ENCODE data around the gene STK11. TPM values are rescaled to one million over a fixed set of nuclear protein-coding genes. Genes with fewer than 3 reads are reported as not detected.

STK11 gene
- total RNA-seq, 2 experiments from 2014 or later, result 76.5 to 78.4 TPM

- ChIA-PET POLR2A (interaction anchor here (0.7 to 1.2 kb wide), 2 partner anchors 29 to 237 kb away, joined by 3 to 8 read pairs; no protein-coding TSS in a partner anchor), CTCF (ENCODE audit: unreplicated experiment) (no interaction called here)
- Histone ChIP-seq H4K20me1 (ENCODE audit: insufficient read depth, low read length) (no peaks in the 10 kb centered on the region), H2AFZ (ENCODE audit: low read length) (peak overlapping the region; percentile 24; the same call in 1 of the 2 replicates), H3K9me3 (ENCODE audit: low read length) (no peaks in the 10 kb centered on the region), H3K4me3 (ENCODE audit: low read depth, low read length, poor library complexity, severe bottlenecking) (peak overlapping the region; percentile 48), H3K27ac (ENCODE audit: low read depth, low read length, poor library complexity, severe bottlenecking) (no peak overlapping the region), H3K79me2 (ENCODE audit: insufficient read depth, low read depth, low read length) (peaks cover 16% of the 10 kb centered on the region; the same call in 1 of the 2 replicates), H3K9me2 (ENCODE audit: insufficient read depth, low read length) (no peaks in the 10 kb centered on the region), H3K36me3 (ENCODE audit: insufficient read depth, low read length) (peaks cover 16% of the 10 kb centered on the region; the same call in 1 of the 2 replicates), H3K4me2 (ENCODE audit: low read length) (peak overlapping the region; percentile 86), H3K4me1 (ENCODE audit: insufficient read depth, low read length, poor library complexity, severe bottlenecking) (peaks cover 39% of the 10 kb centered on the region)
- intact Hi-C loops (cut with micrococcal nuclease; ENCODE audit: unreplicated experiment), result loop anchor here (2.0 kb wide), 1 partner anchor 107 kb away; no protein-coding TSS in a partner anchor
- no TSS peak for BruUV-seq (replicated peaks)
- peak; percentile 89 for DNase-seq (ENCODE audit: low spot score)
- TF ChIP-seq EZH2phosphoT487 (IDR thresholded peaks at IDR 0.05; ENCODE audit: borderline replicate concordance, low read depth, low read length) (no peak), CTCF (conservative IDR thresholded peaks at IDR 0.05; ENCODE audit: low read length) (peak; percentile 79)
Observed at GRCh38 chr19:1239796-1240737, 34.5 kb downstream of the STK11 start.

- H3K79me2 ChIP-seq (ENCODE audit: insufficient read depth, low read depth, low read length), result peaks cover 18% of the 10 kb centered on the region; the same call in 1 of the 2 replicates
- H3K4me2 ChIP-seq (ENCODE audit: low read length), result peak overlapping the region; percentile 86
- H3K4me1 ChIP-seq (ENCODE audit: insufficient read depth, low read length, poor library complexity, severe bottlenecking), result peaks cover 47% of the 10 kb centered on the region
- peak overlapping the region; percentile 89 for H3K4me3 ChIP-seq (ENCODE audit: low read depth, low read length, poor library complexity, severe bottlenecking)
- H2AFZ ChIP-seq (ENCODE audit: low read length), result peak overlapping the region; percentile 57; the same call in 1 of the 2 replicates
- no peaks in the 10 kb centered on the region for H4K20me1 ChIP-seq (ENCODE audit: insufficient read depth, low read length)
- no peaks in the 10 kb centered on the region for H3K9me3 ChIP-seq (ENCODE audit: low read length)
- TF ChIP-seq EZH2phosphoT487 (IDR thresholded peaks at IDR 0.05; ENCODE audit: borderline replicate concordance, low read depth, low read length) (no peak), CTCF (conservative IDR thresholded peaks at IDR 0.05; ENCODE audit: low read length) (no peak)
- no TSS peak for BruUV-seq (replicated peaks)
- intact Hi-C loops (cut with micrococcal nuclease; ENCODE audit: unreplicated experiment), result loop anchor here (2.0 kb wide), 1 partner anchor 108 kb away; no protein-coding TSS in a partner anchor
- peak overlapping the region; percentile 50 for H3K27ac ChIP-seq (ENCODE audit: low read depth, low read length, poor library complexity, severe bottlenecking)
- peaks cover 23% of the 10 kb centered on the region; the same call in 1 of the 2 replicates for H3K36me3 ChIP-seq (ENCODE audit: insufficient read depth, low read length)
- CTCF ChIA-PET (ENCODE audit: unreplicated experiment), result interaction anchor here (0.5 kb wide), 1 partner anchor 439 kb away, joined by 3 read pairs; no protein-coding TSS in a partner anchor
- DNase-seq (ENCODE audit: low spot score), result no peak
- no peaks in the 10 kb centered on the region for H3K9me2 ChIP-seq (ENCODE audit: insufficient read depth, low read length)
- POLR2A ChIA-PET, result interaction anchor here (0.7 to 1.2 kb wide), 3 partner anchors 28 to 238 kb away, joined by 3 to 9 read pairs (median 8); no protein-coding TSS in a partner anchor
Observed at GRCh38 chr19:1240925-1241324, 35.3 kb downstream of the STK11 start.
